Lower leg skin (tissue), 4 donors: Measurements from ENCODE around the gene SCN1A. TPM values are rescaled to one million over a fixed set of nuclear protein-coding genes. Genes with fewer than 3 reads are reported as not detected.
"Not testable (repeated sequence)": the region's sequence is repeated elsewhere in the genome, so short reads cannot be mapped to it uniquely, and the experiment has no call there.

Experiments used
- DNase-seq, 2 donors: peaks; one replicate each; pipeline ENCODE4 v3.0.0-alpha.2; 2019; ENCODE audit warnings: low spot score in 2 of 2
- H3K4me3 ChIP-seq: fragments of 200-600 bp; sonication (generic); 2 replicates; pipeline ENCODE4 v1.5.1; 2017; ENCODE audit warnings: mild to moderate bottlenecking, low read depth; ENCODE audit not compliant: poor library complexity, severe bottlenecking
- CTCF ChIP-seq, 3 donors: fragments of 450-650 bp; IDR thresholded peaks; one replicate each; pipeline ENCODE4 v1.5.1; 2016; ENCODE audit warnings: antibody characterized with exemption in 3 of 3, mild to moderate bottlenecking in 3 of 3, moderate library complexity in 2 of 3
- POLR2A ChIP-seq, 2 donors: fragments of 450-650 bp; IDR thresholded peaks; one replicate each; pipeline ENCODE4 v1.6.1; 2016 to 2017; ENCODE audit warnings: antibody characterized with exemption in 2 of 2, mild to moderate bottlenecking in 1 of 2, moderate library complexity in 1 of 2
- WGBS, 2 donors: methylation state at CpG; one replicate each; pipeline ENCODE4 v1.1.5; 2018; 5-methylcytosine and 5-hydroxymethylcytosine counted together
- intact Hi-C: fragments of 100-400 bp; cut with DNase I; formaldehyde crosslinking; loops from one replicate; pipeline ENCODE4 v1.15.0; 2023; ENCODE audit warnings: low total_unique reads
- total RNA-seq, 4 donors: library from RNA; depleted of rRNA; stranded (reverse); fragments of >200 nt; gene quantifications; one replicate each; pipeline ENCODE4 v1.1.0, GENCODE V29; 2016

SCN1A gene
- total RNA-seq, 4 donors from 2014 or later: 0.04 TPM; not detected in 3

DNA sequence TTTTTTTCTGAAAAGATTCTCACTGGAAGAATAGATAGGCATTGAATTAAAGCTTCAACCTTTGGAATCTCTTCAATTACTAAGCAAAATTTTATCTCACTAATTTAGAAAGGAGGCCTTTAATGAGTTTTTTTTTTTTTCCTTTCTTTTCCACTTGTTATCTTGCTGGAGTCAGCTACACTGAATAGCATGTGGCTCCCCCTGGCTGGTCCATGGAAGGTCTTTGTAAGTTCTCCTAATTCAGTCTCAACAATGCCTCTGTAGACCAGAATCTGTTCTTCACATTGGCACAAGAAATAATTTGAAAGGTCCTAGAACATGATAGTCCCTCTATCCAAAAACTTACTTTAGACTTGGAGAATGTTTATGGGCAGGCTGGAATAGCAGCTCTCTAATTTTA is 24.2 kb upstream of the SCN1A start:
- H3K4me3 ChIP-seq: no peak overlapping the region
- intact Hi-C loops: no loop called here
- no peak for DNase-seq
- no peak for TF ChIP-seq CTCF (IDR thresholded peaks at IDR 0.05)
- TF ChIP-seq POLR2A (IDR thresholded peaks at IDR 0.05): no peak

GRCh38 chr2:166148500-166149400 is 20.9 kb upstream of the SCN1A start:
- no peak for TF ChIP-seq CTCF (IDR thresholded peaks at IDR 0.05)
- no peak for TF ChIP-seq POLR2A (IDR thresholded peaks at IDR 0.05)
- no peak overlapping the region for H3K4me3 ChIP-seq
- 67 to 68% methylated on average over 7 of the region's 7 CpGs for WGBS, 2 donors
- intact Hi-C loops: no loop called here
- DNase-seq: no peak

DNA sequence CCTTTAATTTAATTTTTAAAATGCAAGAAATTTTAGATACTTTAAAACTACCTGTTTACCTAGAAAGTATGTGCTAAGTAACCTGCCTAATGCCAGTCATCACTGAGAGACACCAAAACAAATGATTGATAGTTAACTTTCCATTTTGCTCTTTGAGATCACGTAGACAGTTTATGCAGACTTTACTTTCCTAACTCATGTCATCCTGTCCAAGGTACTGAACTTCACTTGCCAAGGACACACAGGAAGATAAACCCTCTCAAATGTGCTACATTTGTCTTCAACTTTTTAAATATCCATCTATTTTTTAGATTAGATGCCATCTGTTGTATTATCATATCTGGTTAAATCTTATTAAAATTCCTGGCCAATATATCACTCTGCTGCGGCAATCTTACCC is 20.1 kb upstream of the SCN1A start:
- intact Hi-C loops: no loop called here
- 58 to 61% methylated on average over 2 of the region's 2 CpGs for WGBS, 2 donors
- H3K4me3 ChIP-seq: no peak overlapping the region
- no peak for TF ChIP-seq POLR2A (IDR thresholded peaks at IDR 0.05)
- no peak for TF ChIP-seq CTCF (IDR thresholded peaks at IDR 0.05)
- DNase-seq: no peak

GRCh38 chr2:166144071-166144470 is 16.3 kb upstream of the SCN1A start:
- 73 to 88% methylated on average over 1 of the region's 1 CpG for WGBS, 2 donors
- DNase-seq: no peak
- H3K4me3 ChIP-seq: no peak overlapping the region
- TF ChIP-seq POLR2A (IDR thresholded peaks at IDR 0.05) (no peak), CTCF (IDR thresholded peaks at IDR 0.05) (no peak)
- intact Hi-C loops: no loop called here

DNA sequence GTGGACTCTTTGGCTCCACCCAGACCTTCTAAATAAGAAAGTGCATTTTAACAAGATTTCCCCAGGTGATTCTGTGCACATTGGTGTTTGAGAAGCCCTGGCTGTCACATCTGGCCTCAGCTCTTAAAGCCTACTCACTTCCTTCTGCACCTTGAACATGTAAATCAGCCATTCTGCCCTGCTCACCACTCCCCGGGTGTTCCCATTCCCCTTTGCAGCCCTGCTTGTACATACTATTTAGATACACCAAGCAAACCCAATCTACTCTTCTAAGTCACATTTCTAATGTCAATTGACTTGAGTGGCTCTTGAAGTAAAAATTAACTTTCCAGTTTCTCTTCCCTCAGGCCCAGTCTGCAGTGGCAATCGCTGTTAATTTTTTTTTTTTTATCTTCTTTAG is 13.1 kb upstream of the SCN1A start:
- 66 to 74% methylated on average over 2 of the region's 2 CpGs for WGBS, 2 donors
- TF ChIP-seq POLR2A (IDR thresholded peaks at IDR 0.05) (no peak), CTCF (IDR thresholded peaks at IDR 0.05) (no peak)
- no peak overlapping the region for H3K4me3 ChIP-seq
- DNase-seq: no peak
- intact Hi-C loops: no loop called here

DNA sequence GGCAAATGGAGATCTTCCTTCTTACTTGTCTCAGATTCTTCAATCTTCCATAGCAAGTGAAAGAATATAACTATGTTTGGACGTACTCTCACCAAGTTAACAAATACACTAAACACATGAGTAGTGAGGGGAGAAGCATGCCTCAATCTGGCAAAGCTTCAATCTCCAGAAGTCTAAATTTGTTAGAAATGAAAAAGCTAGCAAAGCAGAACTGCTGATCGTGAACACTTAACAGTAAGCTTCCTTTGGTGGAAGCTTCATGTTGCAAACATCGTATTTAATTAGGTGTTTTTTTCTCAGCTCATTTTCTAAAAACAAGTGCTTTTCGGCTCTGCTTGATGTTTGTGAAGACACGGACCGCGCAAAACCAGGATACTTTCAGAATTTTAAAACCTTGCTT is 12.7 kb upstream of the SCN1A start:
- no peak for TF ChIP-seq CTCF (IDR thresholded peaks at IDR 0.05)
- TF ChIP-seq POLR2A (IDR thresholded peaks at IDR 0.05): no peak
- WGBS, 2 donors: 53 to 90% methylated on average over 7 of the region's 7 CpGs
- no peak overlapping the region for H3K4me3 ChIP-seq
- no peak for DNase-seq
- intact Hi-C loops: no loop called here

- intact Hi-C loops, DNase-seq, H3K4me3 ChIP-seq: not testable (repeated sequence)
- 30 to 58% methylated on average over 3 of the region's 3 CpGs for WGBS, 2 donors
These were observed 11.7 kb upstream of the SCN1A start for GRCh38 chr2:166139479-166139878.
